ENCODE data around the gene ST6GALNAC2.
A peak's percentile ranks its signal among the peaks of the same experiment; 100 is the strongest.
"Not testable (repeated sequence)": the region's sequence is repeated elsewhere in the genome, so short reads cannot be mapped to it uniquely, and the experiment has no call there.

Gene ST6GALNAC2

DNA sequence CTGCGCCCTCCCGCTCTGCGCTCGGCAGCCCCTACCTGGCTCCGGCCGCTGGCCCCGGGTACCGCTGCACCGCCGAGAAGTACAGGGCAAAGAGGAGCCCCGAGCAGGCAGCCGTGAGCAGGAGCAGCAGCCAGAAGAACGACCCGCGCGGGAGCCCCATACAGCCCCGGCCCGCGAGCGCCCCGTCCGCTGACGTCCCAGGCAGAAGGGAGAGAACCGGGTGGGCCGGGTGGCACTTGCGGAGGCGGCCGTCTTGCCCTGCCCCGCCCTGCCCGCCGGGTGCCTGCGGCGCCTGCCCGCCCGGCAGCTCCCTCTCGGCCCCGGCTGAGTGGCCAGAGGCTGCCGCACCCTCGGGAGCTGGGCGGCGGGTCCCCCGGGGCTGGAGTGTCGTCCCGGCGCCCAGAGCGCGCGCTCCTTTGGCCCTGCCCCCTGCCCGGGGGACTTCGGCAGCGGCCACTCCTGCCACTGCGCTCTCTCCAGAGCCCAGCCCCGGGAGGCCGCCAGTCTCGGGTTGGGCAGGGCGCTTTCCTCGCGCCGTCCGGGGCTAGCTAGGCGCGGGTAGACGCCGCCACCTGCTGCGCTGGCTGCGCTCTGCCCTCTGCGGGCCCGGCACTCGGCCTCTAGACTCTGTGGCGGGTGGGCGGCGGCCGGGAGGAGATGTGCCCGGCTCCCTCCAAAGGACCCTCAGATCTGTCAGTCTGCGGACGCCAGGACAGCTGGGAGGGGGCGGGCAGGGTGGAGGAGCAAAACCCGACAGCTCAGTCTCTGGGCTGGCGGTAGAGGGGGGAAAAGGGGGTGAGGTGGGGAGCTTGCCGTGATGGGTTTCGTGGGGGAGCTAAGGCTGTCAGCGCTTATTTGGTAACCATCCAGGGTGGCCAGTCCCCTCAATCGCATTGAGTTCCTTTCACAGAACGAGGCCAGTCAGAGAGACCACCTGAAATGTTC is at the start of gene ST6GALNAC2:
TSS of gene ST6GALNAC2 (minus strand) at position 212 of the 945 bp plus-strand sequence. CDS start at position 160, 52 bp downstream.
- DNase-seq (ENCODE audit: low spot score), result peak; percentile 71

DNA sequence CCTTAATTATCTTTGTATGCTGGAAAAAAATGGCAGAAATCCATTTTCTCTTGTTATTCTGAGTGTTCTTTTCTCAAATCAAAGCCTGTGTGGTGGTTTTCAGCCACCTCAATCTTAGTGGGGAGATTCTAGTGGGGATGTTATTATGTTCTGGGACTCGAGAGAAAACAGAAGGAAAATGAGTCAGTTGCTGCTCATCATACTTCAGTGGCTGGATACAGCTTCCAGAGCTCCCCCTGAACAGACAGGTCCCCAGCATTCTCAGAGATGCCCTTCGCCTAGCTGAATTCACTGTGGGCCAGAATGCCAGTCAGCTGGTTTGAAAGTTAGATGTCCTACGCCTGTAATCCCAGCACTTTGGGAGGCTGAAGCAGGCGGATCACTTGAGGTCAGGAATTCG is 49.4 kb upstream of the ST6GALNAC2 start:
- no peak for DNase-seq (ENCODE audit: low spot score)

DNA sequence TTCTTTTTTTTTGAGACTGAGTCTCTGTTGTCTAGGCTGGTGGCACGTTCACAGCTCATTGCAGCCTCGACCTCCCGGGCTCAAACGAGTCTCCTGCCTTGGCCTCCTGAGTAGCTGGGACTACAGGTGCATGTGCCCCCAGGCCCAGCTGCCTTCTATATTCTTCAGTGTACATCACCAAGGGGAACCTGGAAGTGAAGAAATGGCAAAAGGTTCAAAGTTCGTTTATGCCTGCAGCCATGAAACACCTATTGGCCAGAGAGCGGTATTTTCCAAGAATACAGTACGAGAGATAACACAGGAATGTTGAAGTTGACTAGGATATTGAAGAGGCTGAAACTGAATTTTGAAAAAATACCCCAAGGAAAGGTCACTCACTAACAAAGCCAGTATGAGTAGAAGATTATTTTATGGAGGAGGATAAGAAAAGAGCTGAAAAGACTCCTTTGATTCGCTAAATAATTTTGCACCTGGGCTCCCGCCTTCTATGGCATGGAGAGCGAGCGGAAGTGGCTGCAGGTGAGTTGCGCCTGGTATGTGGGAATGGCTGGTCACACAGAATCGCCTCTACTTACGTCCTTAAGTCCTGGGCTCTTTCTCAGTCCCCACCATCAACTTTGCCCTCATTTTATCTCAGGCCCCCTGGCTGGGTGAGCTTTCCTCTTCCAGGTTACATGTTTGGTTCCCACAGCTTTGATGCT is 48.1 kb upstream of the ST6GALNAC2 start:
- no peak for DNase-seq (ENCODE audit: low spot score)

DNA sequence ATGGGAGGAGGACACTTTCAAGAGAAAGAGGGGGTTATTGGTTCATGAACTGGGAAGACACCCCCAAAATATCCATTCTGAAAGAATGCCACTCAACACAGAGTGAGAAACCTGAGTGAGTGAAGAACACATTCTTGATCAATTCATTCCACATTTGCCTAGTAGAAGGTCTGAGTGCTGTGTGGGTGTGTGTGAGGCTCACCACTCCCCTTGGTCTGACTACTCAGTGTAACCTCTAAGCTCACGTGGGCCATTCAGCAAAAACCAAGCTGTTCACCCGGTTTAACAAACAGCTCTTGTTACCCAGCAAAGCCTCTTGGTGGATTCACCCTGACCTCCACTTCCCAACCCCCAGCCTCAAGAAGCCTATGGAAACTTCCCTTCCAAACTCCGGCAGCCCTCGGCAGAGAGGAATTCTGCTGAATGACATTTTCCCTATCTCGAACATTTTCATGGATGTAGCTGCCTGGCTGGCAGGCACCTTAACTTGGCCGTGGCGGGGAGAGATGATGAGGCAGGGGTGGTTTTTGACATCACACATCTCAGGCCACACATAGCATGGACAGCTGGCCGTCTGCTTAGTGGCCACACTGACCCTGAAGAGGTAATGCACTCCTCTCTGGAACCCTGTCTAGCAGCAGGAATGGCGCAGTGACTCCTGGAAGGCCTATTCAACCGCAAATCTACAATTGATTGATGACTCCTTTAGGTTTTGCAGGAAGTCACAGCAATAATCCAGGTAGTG is 46.3 kb upstream of the ST6GALNAC2 start:
- DNase-seq (ENCODE audit: low spot score), result no peak

DNA sequence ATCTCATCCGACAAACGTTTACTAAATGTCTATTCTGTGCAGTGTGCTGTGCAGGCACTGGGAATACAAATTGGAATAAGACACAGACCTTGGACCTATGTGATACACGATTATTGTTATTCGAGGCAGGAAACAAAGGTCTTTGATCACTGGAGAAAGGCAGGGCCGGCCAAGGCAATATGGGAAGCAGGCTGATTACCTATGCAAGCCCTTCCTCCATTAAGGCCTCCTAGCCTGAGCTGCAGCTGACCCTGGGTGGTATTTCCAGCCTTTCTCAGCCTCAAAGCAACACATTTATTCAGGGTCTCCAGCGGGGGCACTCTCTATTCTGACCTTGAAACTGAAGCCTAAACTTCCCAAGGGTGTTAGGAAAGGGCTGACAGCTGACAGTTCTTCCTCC is 44.5 kb upstream of the ST6GALNAC2 start:
- no peak for DNase-seq (ENCODE audit: low spot score)

DNA sequence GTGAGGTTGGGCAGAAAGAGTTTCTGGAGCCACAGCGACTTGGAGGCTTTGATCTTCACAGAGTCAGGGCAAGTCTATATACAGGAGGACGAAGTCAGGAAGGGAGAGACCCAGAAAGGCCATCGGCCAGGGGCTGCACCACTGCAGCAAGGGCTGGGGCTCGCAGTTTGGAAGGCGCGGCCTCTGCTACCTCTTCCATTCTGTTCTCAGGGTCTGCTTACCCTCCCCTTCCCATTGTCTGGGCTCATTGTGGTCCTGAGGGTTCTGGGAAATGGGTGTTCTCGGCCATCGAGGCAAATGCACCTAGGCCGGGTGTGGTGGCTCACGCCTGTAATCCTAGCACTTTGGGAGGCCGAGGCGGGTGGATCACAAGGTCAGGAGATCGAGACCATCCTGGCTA is 41.9 kb upstream of the ST6GALNAC2 start:
- no peak for DNase-seq (ENCODE audit: low spot score)

DNA sequence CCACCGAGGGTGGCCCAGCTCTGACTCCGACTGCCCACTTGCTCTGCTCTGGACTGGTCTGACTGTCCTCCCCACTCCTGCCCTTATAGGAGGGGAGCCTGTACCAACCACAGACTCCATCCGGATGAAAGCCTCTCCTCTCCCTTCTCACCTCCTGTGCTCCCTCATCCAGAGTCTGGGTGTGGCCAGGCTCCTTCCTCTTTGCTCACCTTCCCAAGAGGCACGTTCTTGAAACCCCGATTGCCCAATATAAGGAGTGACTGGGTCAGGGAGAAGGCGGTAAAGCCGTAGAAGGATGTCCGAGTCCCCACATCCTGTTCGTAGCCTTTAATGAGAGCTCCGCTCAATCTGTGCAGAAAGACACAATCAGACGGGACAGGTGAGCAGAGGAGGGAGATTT is 40.8 kb upstream of the ST6GALNAC2 start:
- no peak for DNase-seq (ENCODE audit: low spot score)

DNA sequence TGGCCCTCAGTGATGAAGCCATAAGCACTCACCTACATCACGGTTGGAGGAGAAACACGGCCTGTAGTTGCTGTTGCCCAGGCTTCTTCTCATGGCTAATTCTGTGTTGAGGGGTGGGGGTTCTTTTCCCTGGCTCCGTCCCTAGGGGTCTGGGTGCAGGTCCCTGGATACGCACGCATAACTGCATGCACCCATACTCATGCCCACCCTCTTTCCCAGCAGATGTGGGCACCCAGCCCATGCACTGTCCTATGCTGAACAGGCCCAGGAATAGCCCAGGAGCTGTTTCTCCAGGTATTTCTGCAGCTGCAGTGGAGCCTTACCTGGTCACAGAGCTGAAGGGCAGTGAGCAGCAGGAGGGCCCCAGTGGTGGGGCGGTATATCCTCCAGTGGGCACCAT is 39.8 kb upstream of the ST6GALNAC2 start:
- DNase-seq (ENCODE audit: low spot score), result no peak

DNA sequence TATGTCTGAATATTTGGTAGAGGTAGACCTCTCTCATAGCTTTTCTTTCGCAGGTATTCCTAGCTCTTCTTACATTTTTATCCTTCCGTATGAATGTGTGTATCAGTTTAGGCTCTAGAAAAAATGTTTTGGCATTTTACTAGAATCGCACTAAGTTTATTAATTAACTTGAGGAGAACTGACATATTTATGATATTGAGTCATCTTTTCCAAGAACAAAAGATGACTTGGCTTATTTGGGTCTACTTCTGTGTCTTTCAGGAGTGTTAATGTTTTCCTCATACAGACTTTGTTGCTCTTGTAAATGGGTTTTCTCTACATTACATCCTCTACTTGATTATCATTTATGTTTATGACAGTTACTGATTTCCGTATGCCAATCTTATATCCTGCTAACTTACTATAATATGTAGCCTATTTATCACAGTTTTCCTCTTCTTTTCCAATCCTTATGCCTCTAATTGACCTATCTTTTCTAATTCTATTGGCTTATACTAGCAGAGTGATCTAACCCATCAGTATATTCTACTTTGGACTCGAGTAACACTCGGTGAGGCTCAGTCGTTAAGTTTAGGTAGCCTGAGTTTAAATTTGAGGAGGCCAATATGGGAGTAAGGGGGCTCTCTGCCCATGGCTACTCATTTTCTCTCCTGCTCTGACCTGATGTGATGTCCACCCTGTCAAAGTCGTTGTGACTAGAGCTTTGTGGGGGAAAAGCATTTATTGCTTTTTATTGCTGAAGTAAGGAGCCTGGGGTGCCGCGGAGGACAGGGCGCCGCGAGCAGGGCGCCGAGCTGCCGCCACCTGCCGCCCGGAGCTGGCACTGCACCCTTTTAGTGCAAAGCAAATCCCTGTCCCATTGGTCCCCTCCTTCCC is 37.8 kb upstream of the ST6GALNAC2 start:
- DNase-seq (ENCODE audit: low spot score), result peak; percentile 92

DNA sequence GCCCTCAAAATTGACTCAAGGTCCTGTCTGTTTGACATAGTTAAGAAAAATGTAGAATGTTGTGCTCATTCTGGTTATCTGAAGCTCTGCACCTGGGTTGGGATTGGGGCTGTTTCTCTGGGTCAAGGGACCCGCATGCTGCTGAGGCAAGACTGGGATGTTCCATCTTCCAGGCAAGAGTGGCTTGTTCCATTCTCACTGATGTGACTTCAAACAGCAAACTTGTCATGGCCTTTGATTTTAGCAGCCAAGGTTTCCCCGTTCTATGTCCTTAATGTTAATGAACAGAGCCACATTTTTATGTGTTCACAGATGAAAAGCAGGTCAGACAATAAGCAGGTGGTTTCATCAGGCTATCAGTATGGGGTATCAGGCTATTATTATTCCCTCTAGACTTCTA is 32.2 kb upstream of the ST6GALNAC2 start:
- no peak for DNase-seq (ENCODE audit: low spot score)

DNA sequence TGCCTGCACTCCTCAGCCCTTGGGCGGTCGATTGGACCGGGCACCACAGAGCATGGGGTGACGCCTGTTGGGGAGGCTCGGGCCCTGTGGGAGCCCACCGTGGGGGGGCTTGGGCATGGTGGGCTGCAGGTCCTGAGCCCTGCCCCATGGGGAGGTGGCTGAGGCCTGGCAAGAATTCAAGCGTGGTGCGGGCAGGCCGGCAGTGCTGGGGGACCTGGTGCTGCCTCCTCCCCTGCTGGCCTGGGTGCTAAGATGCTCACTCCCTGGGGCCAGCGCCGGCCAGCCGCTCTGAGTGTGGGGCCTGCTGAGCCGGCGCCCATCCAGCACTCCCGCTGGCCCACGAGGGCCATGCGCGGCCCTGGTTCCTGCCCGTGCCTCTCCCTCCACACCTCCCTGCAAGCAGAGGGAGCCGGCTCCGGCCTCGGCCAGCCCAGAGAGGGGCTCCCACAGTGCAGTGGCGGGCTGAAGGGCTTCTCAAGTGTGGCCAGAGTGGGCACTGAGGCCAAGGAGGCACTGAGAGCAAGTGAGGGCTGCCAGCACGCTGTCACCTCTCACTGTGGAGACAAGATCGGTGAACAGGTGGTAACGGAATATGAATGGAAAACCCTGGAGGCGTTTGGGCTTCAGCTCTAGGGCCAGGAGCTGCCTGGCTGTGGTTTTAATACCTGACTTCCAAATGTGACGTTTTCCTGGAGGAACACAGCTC is 29.4 kb upstream of the ST6GALNAC2 start:
- no peak for DNase-seq (ENCODE audit: low spot score)

DNA sequence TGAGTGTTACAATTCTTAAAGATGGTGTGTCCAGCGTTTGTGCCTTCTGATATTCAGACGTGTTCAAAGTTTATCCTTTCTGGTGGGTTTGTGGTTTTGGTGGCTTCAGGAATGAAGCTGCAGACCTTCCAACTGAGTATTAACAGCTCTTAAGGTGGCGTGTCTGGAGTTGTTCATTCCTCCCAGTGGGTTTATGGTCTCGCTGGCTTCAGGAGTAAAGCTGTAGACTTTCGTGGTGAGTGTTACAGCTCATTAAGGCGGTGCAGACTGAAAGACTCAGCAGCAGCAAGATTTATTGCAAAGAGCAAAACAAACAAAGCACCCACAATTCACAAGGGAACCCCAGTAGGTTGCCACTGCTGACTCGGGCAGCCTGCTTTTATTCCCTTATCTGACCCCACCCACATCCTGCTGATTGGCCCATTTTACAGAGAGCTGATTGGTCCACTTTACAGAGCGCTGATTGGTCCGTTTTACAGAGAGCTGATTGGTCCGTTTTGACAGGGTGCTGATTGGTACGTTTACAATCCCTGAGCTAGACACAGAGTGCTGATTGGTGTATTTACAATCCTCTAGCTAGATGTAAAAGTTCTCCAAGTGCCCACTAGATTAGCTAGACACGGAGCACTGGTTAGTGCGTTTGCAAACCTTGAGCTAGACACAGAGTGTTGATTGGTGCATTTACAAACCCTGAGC is 28.6 kb upstream of the ST6GALNAC2 start:
- not testable (repeated sequence) for DNase-seq (ENCODE audit: low spot score)

DNA sequence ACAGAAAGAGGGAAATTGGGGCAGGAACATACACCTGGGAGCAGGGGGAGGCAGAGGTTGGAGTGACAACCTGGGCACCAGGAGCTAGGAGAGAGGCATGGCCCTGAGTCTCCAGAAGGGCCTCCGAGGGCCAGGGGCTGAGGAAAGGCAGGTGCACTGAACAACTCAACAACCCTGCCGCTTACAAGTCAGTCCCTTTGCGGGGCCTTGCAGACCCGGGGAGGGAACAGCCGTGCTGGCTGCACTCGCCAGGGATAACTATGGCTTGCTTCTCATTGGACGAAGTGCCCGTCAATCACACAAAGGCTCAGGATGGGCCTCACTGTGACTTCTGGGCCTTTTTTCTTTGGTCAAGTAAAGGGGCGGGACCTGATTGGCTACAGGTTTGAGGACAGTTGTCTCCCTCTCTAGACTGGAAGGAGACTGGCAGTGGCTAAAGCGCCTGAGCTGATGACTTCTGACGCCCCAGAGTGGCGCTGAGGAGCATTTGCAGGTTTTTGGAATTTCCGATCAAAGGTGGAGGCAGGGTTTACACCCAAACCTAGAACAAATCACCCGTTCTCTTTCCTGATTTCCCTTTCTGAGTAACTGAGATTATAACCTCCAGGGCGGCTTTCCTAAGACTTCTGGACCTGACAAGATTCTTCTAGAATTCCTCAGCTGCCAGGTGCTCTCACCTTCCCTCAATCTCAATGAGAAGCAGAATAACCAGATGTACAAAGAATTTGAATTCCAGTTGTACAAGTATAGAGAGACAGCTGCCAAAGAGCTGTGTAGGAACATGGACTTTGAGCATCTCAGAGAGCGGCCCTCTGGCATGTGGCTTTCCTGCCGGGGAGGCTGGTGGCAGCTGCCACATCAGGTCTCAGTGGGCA is 27.6 kb upstream of the ST6GALNAC2 start:
- DNase-seq (ENCODE audit: low spot score), result no peak

DNA sequence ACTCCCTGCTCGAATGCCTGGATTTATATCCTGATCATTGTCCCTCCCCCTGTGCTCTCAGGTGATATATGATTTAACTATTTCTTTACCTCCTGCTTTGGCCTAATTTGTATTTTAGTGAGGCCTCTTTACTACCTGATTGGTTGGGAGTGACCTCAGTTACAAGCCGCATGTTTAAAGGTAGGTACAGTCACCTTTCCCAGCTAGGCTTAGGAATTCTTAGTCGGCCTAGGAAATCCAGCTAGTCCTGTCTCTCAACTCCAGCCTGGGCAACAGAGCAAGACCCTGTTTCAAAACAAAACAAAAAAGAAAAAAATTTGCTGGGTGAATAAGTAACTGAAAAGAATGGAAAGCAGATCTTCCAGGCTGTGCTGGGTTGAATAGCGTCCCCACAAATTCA is 26.8 kb upstream of the ST6GALNAC2 start:
- DNase-seq (ENCODE audit: low spot score), result no peak

DNA sequence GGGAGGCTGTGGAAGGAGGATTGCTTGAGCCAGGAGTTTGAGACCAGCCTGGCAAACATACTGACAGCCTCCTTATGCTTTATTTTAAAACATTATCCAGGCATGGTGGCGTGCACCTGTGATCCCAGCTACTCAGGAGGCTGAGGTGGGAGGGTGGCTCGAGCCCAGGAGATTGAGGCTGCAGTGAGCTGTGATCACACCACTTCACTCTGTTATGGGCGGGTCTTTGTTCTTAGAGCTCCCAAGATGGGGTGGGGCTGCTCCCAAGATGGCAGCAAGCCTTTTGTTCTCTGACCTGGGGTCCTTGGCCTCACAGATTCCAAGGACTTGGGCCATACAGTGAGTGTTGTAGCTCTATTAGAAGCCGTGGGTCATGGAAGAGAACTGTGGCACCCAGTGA is 26.1 kb upstream of the ST6GALNAC2 start:
- DNase-seq (ENCODE audit: low spot score), result no peak

DNA sequence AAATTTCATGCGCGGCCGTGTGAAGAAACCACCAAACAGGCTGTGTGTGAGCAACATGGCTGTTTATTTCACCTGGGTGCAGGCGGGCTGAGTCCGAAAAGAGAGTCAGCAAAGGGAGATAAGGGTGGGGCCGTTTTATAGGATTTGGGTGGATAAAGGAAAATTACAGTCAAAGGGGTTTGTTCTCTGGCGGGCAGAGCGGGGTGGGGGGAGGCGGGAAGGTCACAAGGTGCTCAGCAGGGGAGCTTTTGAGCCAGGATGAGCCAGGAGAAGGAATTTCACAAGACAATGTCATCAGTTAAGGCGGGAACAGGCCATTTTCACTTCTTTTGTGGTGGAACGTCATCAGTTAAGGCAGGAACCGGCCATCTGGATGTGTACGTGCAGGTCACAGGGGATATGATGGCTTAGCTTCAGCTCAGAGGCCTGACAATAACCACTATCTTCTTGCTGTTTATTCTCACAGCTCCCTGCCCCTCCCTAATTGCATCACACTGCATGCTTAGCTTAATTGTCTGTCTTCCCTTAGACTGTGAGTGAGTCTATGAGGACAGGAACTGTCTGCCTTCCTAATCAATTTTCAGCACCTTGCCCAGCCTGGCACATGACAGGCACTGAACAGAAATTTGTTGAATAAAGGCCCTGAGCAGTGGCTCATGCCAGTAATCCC is 25.6 kb upstream of the ST6GALNAC2 start:
- not testable (repeated sequence) for DNase-seq (ENCODE audit: low spot score)

DNA sequence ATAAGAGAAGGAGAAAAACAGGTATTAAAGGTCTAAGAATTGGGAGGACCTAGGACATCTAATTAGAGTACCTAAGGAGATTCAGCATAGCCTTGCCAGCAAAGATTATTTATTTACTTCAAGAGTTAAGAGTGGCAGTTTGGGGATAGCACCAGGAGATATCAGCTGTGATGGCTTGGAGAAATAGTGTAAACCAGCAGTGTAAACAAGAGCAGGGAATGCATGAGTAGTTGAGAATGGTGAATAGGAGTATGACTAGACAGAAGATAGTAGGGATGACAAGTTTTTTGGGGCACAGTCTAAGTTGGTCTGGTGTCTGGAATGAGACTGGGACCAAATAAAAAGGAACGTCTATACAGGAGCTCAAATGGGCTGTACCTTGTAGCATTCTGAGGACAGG is 21.0 kb upstream of the ST6GALNAC2 start:
- not testable (repeated sequence) for DNase-seq (ENCODE audit: low spot score)

DNA sequence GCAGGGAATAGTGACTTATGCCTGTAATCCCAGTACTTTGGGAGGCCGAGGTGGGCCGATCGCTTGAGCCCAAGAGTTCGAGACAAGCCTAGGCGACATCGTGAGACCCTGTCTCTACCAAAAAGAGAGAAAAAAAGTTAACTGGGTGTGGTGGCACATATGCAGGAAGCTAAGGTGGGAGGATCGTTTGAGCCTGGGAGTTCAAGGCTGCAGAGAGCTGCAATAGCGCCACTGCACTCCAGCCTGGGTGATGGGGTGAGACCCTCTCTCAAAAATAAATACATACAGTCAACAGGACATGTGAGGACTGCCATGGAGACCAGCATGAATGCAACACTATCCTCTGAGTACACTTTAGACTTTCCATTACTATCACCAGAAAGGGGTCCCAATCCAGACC is 15.4 kb upstream of the ST6GALNAC2 start:
- DNase-seq (ENCODE audit: low spot score), result no peak

Data from AG20443 (cell line).